Fibroblast of lung (primary cell): ENCODE results near the gene CACNG7. TPM values are rescaled to one million over a fixed set of nuclear protein-coding genes. Genes with fewer than 3 reads are reported as not detected.

ENCODE experiments used
- DNase-seq, 2 donors: peaks; one replicate each; pipeline versions ENCODE4 v3.0.0 to v3.0.0-alpha.2; 2010; ENCODE audit warnings: low read depth in 2 of 2
- H2AFZ ChIP-seq: 2 replicates; pipeline ENCODE4 v1.5.1; 2012; ENCODE audit warnings: low read length, control low read depth, inconsistent platforms
- H3K27ac ChIP-seq: 2 replicates; pipeline ENCODE4 v1.5.1; 2011; ENCODE audit warnings: low read length, control low read depth; ENCODE audit not compliant: insufficient read depth
- H3K27me3 ChIP-seq: 2 replicates; pipeline ENCODE4 v1.5.1; 2011; ENCODE audit warnings: mild to moderate bottlenecking, low read length; ENCODE audit not compliant: control insufficient read depth, insufficient read depth
- H3K36me3 ChIP-seq: 2 replicates; pipeline ENCODE4 v1.5.1; 2011; ENCODE audit warnings: low read length; ENCODE audit not compliant: control insufficient read depth, insufficient read depth
- H3K4me1 ChIP-seq: 2 replicates; pipeline ENCODE4 v1.5.1; 2011; ENCODE audit warnings: low read length; ENCODE audit not compliant: control insufficient read depth, insufficient read depth; ENCODE audit errors: extremely low read depth
- H3K4me2 ChIP-seq: 2 replicates; pipeline ENCODE4 v1.5.1; 2011; ENCODE audit warnings: low read length, control low read depth; ENCODE audit not compliant: insufficient read depth; ENCODE audit errors: extremely low read depth
- H3K4me3 ChIP-seq, 4 experiments: fragments of 200-600 bp in 1 of 4; sonication (generic) in 1 of 4; replicated peaks in 1 of 4; 2 replicates each; pipeline ENCODE4 v1.5.1; 2011 to 2016; ENCODE audit warnings: low read length in 4 of 4, low read depth in 3 of 4, mild to moderate bottlenecking in 3 of 4, control low read depth in 2 of 4, inconsistent platforms in 1 of 4, mixed read lengths in 1 of 4; ENCODE audit not compliant: insufficient read depth in 1 of 4; ENCODE audit errors: control extremely low read depth in 1 of 4
- H3K79me2 ChIP-seq: 2 replicates; pipeline ENCODE4 v1.5.1; 2012; ENCODE audit warnings: mild to moderate bottlenecking, low read length, inconsistent platforms; ENCODE audit not compliant: control insufficient read depth, insufficient read depth
- H3K9ac ChIP-seq: 2 replicates; pipeline ENCODE4 v1.5.1; 2011; ENCODE audit warnings: mild to moderate bottlenecking, low read length, control low read depth; ENCODE audit not compliant: insufficient read depth
- H3K9me3 ChIP-seq: 2 replicates; pipeline ENCODE4 v1.5.1; 2012; ENCODE audit warnings: low read depth, low read length; ENCODE audit not compliant: control insufficient read depth, insufficient read depth
- H4K20me1 ChIP-seq: 2 replicates; pipeline ENCODE4 v1.5.1; 2011; ENCODE audit warnings: low read length; ENCODE audit not compliant: control insufficient read depth, insufficient read depth; ENCODE audit errors: extremely low read depth
- EZH2 ChIP-seq: IDR thresholded peaks from 2 replicates; pipeline ENCODE4 v1.5.1; 2012; ENCODE audit warnings: low read length, control low read depth, mild to moderate bottlenecking; ENCODE audit errors: missing control alignments
- polyA plus RNA-seq, 2 donors: library from polyadenylated mRNA; depleted of rRNA in 1 of 2; stranded (reverse) in 1 of 2; unstranded in 1 of 2; fragments of >200 nt; gene quantifications; 2 replicates each; pipeline ENCODE4 v1.2.1, GENCODE V29; 2011 to 2012; ENCODE audit warnings: missing spikeins in 1 of 2
- total RNA-seq: library from RNA; depleted of rRNA; stranded (reverse); fragments of >200 nt; gene quantifications from 2 replicates; pipeline ENCODE4 v1.2.1, GENCODE V29; 2014
- TF ChIP-seq, protein P1 (sequence below), 2 donors: IDR thresholded peaks in 1 of 2; conservative IDR thresholded peaks in 1 of 2; 1 replicate in 1 of 2; 2 replicates in 1 of 2; pipeline ENCODE4 v1.5.1; 2011 to 2012; ENCODE audit warnings: low read length in 2 of 2, control low read depth in 1 of 2, inconsistent platforms in 1 of 2, low read depth in 1 of 2, mild to moderate bottlenecking in 1 of 2

Gene CACNG7
- total and polyA plus RNA-seq, 2 donors (not counting 1 experiment from before 2014, with no cell fraction given), result 0.17 to 0.68 TPM

DNA sequence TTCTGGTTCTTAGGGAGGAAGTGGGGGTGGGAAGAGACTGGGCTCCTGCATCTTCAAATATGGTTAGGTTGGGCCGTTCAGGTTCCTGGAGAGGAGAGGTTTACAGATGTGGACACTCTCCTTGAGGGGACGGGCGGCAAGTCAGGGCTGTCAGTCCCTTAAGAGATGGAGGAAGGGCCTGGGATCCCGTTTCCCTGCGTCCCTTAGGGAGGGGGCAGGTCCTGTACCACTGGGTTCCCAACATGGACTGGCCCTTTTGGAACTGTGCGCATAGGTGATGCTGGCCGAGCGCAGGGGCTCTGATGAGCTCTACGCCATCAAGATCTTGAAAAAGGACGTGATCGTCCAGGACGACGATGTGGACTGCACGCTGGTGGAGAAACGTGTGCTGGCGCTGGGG lies 10.9 kb upstream of the CACNG7 start:
- H3K4me2 ChIP-seq, result no peak overlapping the region
- no peaks in the 10 kb centered on the region for H3K9me3 ChIP-seq
- no peak overlapping the region for H3K27ac ChIP-seq
- no peak overlapping the region for H2AFZ ChIP-seq
- DNase-seq, result no peak
- H4K20me1 ChIP-seq, result no peaks in the 10 kb centered on the region
- H3K4me1 ChIP-seq, result no peaks in the 10 kb centered on the region
- H3K4me3 ChIP-seq, result no peak overlapping the region
- TF ChIP-seq, protein P1, sequence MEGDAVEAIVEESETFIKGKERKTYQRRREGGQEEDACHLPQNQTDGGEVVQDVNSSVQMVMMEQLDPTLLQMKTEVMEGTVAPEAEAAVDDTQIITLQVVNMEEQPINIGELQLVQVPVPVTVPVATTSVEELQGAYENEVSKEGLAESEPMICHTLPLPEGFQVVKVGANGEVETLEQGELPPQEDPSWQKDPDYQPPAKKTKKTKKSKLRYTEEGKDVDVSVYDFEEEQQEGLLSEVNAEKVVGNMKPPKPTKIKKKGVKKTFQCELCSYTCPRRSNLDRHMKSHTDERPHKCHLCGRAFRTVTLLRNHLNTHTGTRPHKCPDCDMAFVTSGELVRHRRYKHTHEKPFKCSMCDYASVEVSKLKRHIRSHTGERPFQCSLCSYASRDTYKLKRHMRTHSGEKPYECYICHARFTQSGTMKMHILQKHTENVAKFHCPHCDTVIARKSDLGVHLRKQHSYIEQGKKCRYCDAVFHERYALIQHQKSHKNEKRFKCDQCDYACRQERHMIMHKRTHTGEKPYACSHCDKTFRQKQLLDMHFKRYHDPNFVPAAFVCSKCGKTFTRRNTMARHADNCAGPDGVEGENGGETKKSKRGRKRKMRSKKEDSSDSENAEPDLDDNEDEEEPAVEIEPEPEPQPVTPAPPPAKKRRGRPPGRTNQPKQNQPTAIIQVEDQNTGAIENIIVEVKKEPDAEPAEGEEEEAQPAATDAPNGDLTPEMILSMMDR (conservative IDR thresholded peaks at IDR 0.05 in 1 of 2, IDR thresholded peaks at IDR 0.05 in 1 of 2; ENCODE audit: low read depth in 1 of 2, low read length in 2 of 2), result no peak
- TF ChIP-seq EZH2, result no peak
- H3K79me2 ChIP-seq, result no peaks in the 10 kb centered on the region
- H3K9ac ChIP-seq, result no peak overlapping the region
- no peaks in the 10 kb centered on the region for H3K27me3 ChIP-seq
- H3K36me3 ChIP-seq, result no peaks in the 10 kb centered on the region

DNA sequence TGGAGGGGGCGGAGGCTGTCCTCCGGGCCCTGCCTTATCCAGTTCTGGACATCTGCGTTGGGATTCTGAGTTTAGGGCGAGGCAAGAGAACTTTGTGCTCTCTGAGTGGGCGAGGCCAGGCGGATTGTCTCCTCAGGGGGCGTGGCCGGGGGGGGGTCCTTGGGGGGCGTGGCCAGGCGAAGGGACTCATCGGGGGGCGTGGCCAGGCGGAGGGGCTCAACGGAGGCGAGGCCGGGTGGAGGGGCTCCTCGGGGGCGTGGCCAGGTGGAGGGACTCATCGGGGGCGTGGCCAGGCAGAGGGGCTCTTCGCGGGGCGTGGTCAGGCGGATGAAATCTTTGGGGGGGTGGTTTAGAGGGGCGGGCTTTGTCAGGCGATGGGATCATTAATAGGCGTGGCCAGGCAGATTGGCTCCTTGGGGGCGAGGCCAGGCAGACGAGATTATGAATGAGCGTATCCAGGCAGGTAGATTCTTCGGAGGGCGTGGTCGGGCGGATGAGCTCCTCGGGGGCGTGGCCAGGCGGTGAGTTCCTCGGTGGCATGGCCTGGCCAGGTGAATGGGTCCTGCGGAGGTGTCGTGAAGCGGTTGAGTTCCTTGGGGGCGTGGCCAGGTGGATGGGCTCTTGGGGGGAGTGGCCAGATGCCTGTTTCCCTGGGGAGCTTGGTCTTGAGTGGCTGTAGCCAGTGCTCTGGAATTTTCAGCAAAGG lies 10.3 kb upstream of the CACNG7 start:
- no peak overlapping the region for H2AFZ ChIP-seq
- H3K9me3 ChIP-seq, result no peaks in the 10 kb centered on the region
- TF ChIP-seq EZH2, result no peak
- TF ChIP-seq, protein P1 (conservative IDR thresholded peaks at IDR 0.05 in 1 of 2, IDR thresholded peaks at IDR 0.05 in 1 of 2; ENCODE audit: low read depth in 1 of 2, low read length in 2 of 2), result no peak
- no peak overlapping the region for H3K9ac ChIP-seq
- H3K27me3 ChIP-seq, result no peaks in the 10 kb centered on the region
- DNase-seq, result no peak
- no peaks in the 10 kb centered on the region for H3K36me3 ChIP-seq
- no peaks in the 10 kb centered on the region for H4K20me1 ChIP-seq
- H3K4me3 ChIP-seq, result no peak overlapping the region
- H3K4me1 ChIP-seq, result no peaks in the 10 kb centered on the region
- H3K27ac ChIP-seq, result no peak overlapping the region
- H3K79me2 ChIP-seq, result no peaks in the 10 kb centered on the region
- no peak overlapping the region for H3K4me2 ChIP-seq

DNA sequence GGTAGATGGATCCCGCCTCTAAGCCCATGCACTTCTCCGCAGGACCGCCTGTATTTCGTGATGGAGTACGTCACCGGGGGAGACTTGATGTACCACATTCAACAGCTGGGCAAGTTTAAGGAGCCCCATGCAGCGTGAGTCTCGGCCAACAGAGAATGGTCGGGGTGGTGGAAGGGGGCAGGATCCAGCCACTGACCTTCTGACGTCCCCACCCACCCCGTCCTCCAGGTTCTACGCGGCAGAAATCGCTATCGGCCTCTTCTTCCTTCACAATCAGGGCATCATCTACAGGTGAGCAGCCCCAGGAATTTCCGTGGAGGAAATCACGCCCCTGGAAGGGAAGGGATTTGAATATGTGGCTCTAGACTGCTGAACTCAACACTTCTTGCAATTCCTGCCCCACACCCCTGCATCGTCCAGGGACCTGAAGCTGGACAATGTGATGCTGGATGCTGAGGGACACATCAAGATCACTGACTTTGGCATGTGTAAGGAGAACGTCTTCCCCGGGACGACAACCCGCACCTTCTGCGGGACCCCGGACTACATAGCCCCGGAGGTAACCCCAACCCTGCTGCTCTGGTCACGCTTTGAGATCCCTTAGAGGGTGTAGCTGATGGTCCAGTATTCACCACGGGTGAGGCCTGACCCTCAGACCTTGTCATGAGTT lies 8.8 kb upstream of the CACNG7 start:
- no peak for DNase-seq
- Histone ChIP-seq H3K79me2 (no peaks in the 10 kb centered on the region), H2AFZ (no peak overlapping the region), H3K9ac (no peak overlapping the region), H3K4me3 (no peak overlapping the region), H3K9me3 (no peaks in the 10 kb centered on the region), H3K27ac (no peak overlapping the region), H4K20me1 (no peaks in the 10 kb centered on the region), H3K36me3 (no peaks in the 10 kb centered on the region), H3K4me1 (no peaks in the 10 kb centered on the region), H3K27me3 (peaks cover 2% of the 10 kb centered on the region), H3K4me2 (no peak overlapping the region)
- TF ChIP-seq, protein P1 (conservative IDR thresholded peaks at IDR 0.05 in 1 of 2, IDR thresholded peaks at IDR 0.05 in 1 of 2; ENCODE audit: low read depth in 1 of 2, low read length in 2 of 2), result no peak
- no peak for TF ChIP-seq EZH2
